HS-27A (cell line): ENCODE results near the gene C14orf93.

Experiments used
- DNase-seq: peaks from one replicate; pipeline ENCODE4 v3.0.0-alpha.2; 2012; ENCODE audit warnings: low read depth, missing footprints

C14orf93 gene

DNA sequence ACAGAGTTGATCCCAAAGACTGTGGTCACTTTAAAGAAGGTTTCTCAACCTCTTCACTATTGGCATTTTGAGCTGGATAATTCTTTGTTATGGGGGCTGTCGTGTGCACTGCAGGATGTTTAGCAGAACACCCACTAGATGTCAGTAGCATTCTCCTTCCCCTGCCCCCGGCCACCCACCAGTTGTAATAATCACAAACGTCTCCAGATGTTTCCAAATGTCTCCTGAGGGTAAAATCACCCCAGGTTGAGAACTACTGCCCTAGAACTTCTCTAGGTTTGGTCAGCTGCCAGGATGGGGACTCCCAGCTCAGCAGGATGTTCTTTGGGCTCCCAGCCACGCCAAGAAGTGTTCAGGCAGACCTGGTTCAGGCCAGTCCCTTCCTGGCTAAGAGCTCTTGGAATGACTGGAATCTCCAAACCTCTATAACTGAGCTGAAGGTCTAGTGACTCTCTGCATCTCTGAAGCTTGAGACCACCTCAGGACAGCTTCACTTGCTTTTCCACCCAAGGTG is 15.1 kb downstream of the C14orf93 start:
- no peak for DNase-seq

DNA sequence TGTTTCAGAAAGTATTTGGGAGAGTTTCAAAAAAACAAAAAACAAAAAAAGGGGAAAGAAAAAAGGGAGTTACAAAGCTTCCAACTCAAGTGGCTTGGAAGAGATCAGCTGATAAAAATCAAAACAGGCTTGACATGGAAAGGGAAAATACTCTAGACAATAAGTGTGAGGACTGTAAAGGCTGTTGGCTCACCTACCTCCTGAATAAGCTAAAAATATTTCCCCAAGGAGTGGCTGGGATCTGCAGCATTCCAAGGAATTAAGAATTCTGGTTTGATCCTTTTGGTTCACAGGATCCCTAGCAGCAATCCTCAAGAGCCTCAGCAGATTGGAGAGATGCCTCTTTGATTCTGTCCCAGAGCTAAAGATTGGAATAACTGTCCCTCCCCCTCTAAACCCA is 16.4 kb downstream of the C14orf93 start:
- no peak for DNase-seq

DNA sequence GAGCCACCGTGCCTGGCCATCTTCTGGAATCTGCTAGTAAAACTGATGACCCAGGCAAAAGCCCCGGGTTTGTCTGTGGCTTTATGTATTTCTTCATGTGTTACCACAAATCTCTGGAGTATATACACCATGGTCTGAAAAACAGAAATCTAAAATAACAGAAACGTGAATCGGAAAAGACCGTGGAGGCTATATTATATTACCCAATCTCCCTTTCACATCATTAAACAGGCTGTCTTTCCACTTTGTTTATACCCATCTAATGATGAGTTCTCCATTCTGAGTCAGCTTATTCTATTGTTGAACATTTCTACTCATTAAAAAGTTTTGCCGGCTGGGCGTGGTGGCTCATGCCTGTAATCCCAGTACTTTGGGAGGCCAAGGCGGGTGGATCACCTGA is 18.1 kb downstream of the C14orf93 start:
- DNase-seq, result no peak

DNA sequence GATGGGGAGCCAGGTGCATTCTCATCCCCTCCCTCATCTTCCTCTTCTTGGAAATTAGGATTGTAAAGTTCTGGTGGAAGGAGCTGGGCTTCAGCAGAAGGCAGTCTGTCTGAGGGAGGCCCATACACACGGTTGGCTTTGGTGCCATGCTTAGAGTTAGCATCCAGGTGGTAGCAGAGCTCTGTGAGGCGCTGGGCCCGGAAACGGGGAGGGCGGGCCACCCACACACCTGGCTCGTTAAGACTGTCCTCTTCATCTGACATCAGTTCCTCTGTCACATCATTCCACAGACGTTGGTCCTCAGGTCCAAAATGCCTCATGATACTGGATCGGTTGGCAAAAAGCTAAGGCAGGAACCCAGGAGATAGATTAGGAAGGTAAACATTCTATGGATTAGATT is 22.7 kb downstream of the C14orf93 start:
- DNase-seq, result no peak

- no peak for DNase-seq
Observed at GRCh38 chr14:22986508-22987054, 23.4 kb downstream of the C14orf93 start.

- DNase-seq, result no peak
Observed at GRCh38 chr14:22985894-22986507, 23.9 kb downstream of the C14orf93 start.

- DNase-seq, result no peak
Observed at GRCh38 chr14:22984959-22985658, 24.8 kb downstream of the C14orf93 start.

- DNase-seq, result peak; percentile 94
Observed at GRCh38 chr14:22982477-22983245, 27.3 kb downstream of the C14orf93 start, which contains the start of gene AJUBA. Gene AJUBA, minus strand, starts transcription at chr14:22982551. Its CDS starts 285 bp downstream, at chr14:22982266.

- DNase-seq, result no peak
Observed at GRCh38 chr14:22981876-22982476, 28.0 kb downstream of the C14orf93 start.

DNA sequence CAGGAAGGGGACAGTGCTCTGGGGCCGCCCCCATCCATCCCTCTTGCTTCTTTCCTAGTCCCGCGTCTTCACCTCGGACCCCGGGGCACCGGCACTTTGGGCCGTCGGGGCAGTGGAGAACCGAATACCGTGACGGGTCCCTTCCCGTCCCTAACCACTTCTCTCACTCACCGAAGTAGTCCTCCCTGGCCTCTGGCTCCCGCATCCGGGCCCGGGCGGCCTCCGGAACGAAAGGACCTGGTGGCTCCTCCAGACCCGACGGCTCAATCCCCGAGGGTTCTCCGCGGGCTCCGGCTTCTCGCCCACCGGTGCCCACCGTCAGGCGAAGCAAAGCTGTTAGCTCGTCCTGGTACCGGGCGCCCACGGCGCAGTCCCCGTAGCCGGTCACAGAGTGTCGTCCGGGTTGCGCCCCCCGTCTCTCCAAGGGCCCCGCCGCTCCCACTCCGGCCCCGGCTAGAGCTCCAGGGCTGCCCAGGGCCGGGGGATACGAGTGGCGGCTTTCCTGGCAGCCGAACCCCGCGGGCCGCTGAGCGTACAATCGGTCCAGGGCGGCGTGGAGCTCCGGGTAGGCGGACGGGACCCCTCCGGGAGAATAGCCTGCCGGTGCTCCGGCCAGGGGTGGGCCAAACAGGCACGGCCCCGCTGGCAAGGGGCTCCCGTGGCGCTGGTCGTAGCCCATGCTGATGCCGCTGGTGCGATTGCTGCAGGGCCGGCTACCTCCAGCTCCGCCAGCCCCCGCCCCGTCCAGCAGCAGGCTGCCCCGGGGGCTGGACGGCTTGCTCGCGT is 28.7 kb downstream of the C14orf93 start:
- DNase-seq, result no peak

- no peak for DNase-seq
Observed at GRCh38 chr14:22980672-22981089, 29.3 kb downstream of the C14orf93 start.

- DNase-seq, result no peak
Observed at GRCh38 chr14:22979748-22980392, 30.1 kb downstream of the C14orf93 start.

GRCh38 chr14:22978981-22979671 is 30.8 kb downstream of the C14orf93 start:
- DNase-seq, result no peak

DNA sequence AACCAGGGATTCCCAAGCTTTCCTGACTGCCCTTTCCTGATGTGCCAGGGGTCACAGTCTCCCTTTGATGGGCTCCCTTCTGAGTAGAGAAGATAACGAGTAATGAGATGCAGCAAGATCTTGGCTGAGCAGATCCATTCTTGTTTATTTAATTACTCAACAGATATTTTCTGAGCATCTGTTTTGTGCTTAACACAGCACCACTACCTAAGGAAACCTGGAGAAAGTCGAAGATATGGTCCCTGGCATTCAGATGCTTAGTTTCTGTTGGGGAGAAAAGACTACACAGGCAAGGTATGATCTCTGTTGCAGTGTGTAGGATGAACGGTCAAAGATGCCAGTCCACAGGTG is 31.5 kb downstream of the C14orf93 start:
- no peak for DNase-seq

DNA sequence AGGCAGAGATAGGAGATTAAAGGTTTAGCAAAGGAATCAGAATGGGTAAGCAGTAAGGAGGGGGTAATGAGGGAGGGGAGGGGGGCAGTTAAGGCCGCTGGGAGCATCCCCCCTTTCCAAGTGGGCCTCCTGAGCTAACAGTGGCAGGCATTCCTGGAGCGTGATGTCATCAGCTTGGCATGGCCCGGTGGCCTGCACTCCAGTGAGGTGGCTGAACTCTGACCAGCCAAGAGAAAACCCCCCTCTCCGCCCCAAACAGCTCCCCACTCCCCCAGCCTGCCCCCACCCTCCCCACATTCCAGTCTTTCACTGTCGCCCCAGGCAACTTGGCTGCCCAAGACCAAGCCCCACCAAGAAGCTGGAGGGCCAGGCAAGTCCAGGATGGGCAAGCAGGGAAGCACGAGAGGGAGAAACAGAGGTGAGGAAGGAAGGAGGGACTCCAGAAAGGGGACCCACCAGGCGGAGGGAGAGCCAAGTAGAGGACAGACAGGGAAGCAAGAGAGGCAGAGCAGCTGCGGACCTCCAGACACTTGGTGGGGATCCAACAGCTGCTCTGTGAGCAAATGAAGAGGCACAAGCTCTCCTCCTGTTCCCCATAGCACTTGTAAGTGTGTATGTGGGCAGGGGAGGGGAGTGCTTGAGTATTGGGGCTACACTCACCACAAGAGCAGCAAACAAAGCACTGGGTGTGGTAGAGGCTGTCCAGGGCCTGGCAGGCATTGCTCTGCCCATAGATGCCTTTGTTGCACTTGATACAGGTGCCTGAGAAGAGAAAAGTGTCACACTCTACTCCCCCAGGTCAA is 32.1 kb downstream of the C14orf93 start:
- DNase-seq, result peak; percentile 97

GRCh38 chr14:22977434-22977683 is 32.6 kb downstream of the C14orf93 start:
- peak; percentile 68 for DNase-seq

DNA sequence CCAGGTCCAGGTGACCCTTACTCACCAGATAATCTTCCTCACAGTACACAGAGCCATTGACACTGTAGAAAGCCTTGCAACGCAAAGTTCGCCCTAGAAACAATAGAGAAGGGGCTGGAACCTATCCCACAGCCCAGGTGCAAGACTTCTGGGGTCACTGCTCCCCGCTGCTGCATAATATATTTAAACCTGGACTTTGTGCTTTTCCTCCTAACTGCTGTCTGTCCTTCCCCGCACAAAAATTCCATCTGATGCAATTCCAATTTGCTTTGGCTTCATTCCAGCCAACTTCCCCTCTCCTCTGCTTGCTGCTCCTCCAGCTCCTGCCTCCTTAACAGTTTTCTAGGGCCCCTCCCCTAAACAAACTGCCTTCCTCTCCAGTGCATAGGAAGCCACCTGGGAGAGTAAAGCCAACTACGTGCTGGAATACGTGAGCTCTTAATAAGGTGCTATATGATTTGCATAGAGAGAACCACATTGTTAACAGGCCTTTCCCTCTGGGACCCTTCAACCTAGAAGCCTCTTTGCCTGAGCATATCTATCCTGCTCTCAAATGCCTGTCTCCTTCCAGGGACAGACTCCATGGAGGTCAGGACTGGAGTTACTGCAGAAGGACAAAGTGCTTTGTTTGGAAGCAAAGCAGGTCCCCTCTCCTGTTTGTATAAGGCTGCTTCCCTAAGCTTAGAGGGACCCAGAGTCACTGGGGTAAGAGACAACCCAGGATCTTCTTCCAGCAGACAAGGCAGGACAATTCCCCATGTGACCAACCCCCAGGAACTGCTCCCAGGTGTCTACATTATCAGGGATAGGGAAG is 33.1 kb downstream of the C14orf93 start:
- DNase-seq, result peak; percentile 85

DNA sequence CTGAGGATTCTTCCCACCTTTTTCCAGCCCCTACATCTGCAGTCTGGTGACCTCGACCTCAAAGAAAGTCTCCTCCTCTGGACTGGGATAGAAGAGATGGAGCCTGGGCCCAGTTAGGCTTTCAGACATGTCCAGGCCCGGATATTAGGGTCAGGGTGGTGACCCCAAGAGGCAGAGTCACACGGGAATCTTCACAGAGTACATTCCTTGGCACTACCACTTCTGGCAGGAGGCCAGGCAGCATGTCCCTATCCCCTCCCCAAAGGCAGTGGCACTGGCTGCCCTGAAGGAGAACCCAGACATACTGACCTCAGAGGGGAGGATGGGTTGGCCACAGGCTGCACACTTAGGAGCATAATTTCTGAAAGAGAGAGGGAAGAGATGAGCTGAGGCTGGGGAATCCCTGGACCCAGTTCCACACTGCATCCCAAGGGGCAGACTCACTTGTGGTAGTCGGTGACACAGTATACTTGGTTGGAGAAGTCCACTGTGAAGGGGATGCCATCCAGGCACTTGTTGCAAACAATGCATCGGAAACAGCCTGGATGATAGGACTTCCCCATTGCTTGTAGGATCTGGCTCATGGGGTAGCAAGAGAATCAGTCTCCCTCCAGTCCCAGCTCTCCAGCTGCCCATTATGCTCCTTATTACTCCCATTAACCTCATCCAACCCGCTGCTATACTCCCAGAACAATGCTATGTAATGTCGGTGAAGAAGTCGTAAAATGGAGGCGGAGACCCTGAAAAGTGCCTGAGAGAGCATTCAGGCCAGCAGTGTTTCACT is 35.2 kb downstream of the C14orf93 start:
- DNase-seq, result no peak
